Liver (tissue), 9 donors: ENCODE data around the gene CORO2B. TPM values are rescaled to one million over a fixed set of nuclear protein-coding genes. Genes with fewer than 3 reads are reported as not detected.

Source experiments
- DNase-seq: peaks from one replicate; pipeline ENCODE4 v3.0.0-alpha.2; 2017; ENCODE audit warnings: low spot score
- H3K27ac ChIP-seq, 2 donors: one replicate each; pipeline ENCODE4 v1.7.0; 2013; ENCODE audit warnings: inconsistent platforms in 2 of 2, low read length in 2 of 2, control low read depth in 1 of 2, low read depth in 1 of 2, mild to moderate bottlenecking in 1 of 2
- H3K27me3 ChIP-seq, 4 donors: one replicate each; pipeline versions ENCODE4 v1.6.1 to v1.7.0; 2013; ENCODE audit warnings: low read length in 3 of 4, inconsistent platforms in 1 of 4, mild to moderate bottlenecking in 1 of 4, moderate library complexity in 1 of 4; ENCODE audit not compliant: control insufficient read depth in 4 of 4, insufficient read depth in 4 of 4
- H3K36me3 ChIP-seq, 4 donors: one replicate each; pipeline versions ENCODE4 v1.6.1 to v1.7.0; 2013; ENCODE audit warnings: low read length in 3 of 4, mild to moderate bottlenecking in 3 of 4, low read depth in 1 of 4, moderate library complexity in 1 of 4; ENCODE audit not compliant: control insufficient read depth in 4 of 4, insufficient read depth in 3 of 4
- H3K4me1 ChIP-seq, 4 donors: one replicate each; pipeline versions ENCODE4 v1.6.1 to v1.7.0; 2013; ENCODE audit warnings: low read length in 3 of 4, mild to moderate bottlenecking in 3 of 4, moderate library complexity in 1 of 4; ENCODE audit not compliant: control insufficient read depth in 4 of 4, insufficient read depth in 4 of 4
- H3K4me3 ChIP-seq, 3 donors: one replicate each; pipeline versions ENCODE4 v1.6.1 to v1.7.0; 2013; ENCODE audit warnings: low read length in 3 of 3, control low read depth in 1 of 3, low read depth in 1 of 3, mild to moderate bottlenecking in 1 of 3
- H3K9ac ChIP-seq, 2 donors: one replicate each; pipeline ENCODE4 v1.7.0; 2013; ENCODE audit warnings: low read length in 2 of 2, mild to moderate bottlenecking in 2 of 2, moderate library complexity in 2 of 2, control low read depth in 1 of 2, low read depth in 1 of 2
- H3K9me3 ChIP-seq, 4 donors: one replicate each; pipeline versions ENCODE4 v1.6.1 to v1.7.0; 2013; ENCODE audit warnings: low read length in 3 of 4; ENCODE audit not compliant: control insufficient read depth in 4 of 4
- EGR1 ChIP-seq, 2 donors: IDR thresholded peaks; 2 replicates each; pipeline ENCODE4 v1.6.1; 2016 to 2018; ENCODE audit warnings: antibody characterized with exemption in 2 of 2, low read depth in 2 of 2
- FOXA1 ChIP-seq: IDR thresholded peaks from 2 replicates; pipeline ENCODE4 v1.6.1; 2016; ENCODE audit warnings: antibody characterized with exemption
- FOXA2 ChIP-seq: IDR thresholded peaks from 2 replicates; pipeline ENCODE4 v1.6.1; 2016; ENCODE audit warnings: antibody characterized with exemption
- GABPA ChIP-seq, 2 donors: IDR thresholded peaks in 1 of 2; conservative IDR thresholded peaks in 1 of 2; 2 replicates each; pipeline ENCODE4 v1.6.1; 2016; ENCODE audit warnings: antibody characterized with exemption in 2 of 2, mild to moderate bottlenecking in 1 of 2, moderate library complexity in 1 of 2
- HNF4A ChIP-seq, 2 donors: conservative IDR thresholded peaks; 2 replicates each; pipeline ENCODE4 v1.6.1; 2016; ENCODE audit warnings: antibody characterized with exemption in 2 of 2, mild to moderate bottlenecking in 2 of 2
- HNF4G ChIP-seq: IDR thresholded peaks from 2 replicates; pipeline ENCODE4 v1.6.1; 2016; ENCODE audit warnings: antibody characterized with exemption
- JUND ChIP-seq, 2 donors: IDR thresholded peaks; 2 replicates each; pipeline ENCODE4 v1.6.1; 2016; ENCODE audit warnings: antibody characterized with exemption in 2 of 2
- NR2F2 ChIP-seq: IDR thresholded peaks from 2 replicates; pipeline ENCODE4 v1.6.1; 2016; ENCODE audit warnings: antibody characterized with exemption
- RAD21 ChIP-seq, 2 donors: IDR thresholded peaks; 2 replicates each; pipeline ENCODE4 v1.6.1; 2016; ENCODE audit warnings: antibody characterized with exemption in 2 of 2, mild to moderate bottlenecking in 2 of 2
- RXRA ChIP-seq, 2 donors: IDR thresholded peaks; 2 replicates each; pipeline ENCODE4 v1.6.1; 2017 to 2018; ENCODE audit warnings: antibody characterized with exemption in 2 of 2, mild to moderate bottlenecking in 1 of 2
- YY1 ChIP-seq: IDR thresholded peaks from 2 replicates; pipeline ENCODE4 v1.6.1; 2016; ENCODE audit warnings: antibody characterized with exemption, mild to moderate bottlenecking
- WGBS: extraction: QIAGEN DNeasy Blood & Tissue Kit; methylation state at CpG from one replicate; pipeline ENCODE4 v1.1.7; 2013; 5-methylcytosine and 5-hydroxymethylcytosine counted together
- polyA plus RNA-seq, 2 donors: library from polyadenylated mRNA; stranded (reverse) in 1 of 2; unstranded in 1 of 2; fragments of 200-250 nt in 1 of 2; fragments of >200 nt in 1 of 2; fragmentation: Nextera tagmentation in 1 of 2; extraction: Ambion mirVana in 1 of 2; gene quantifications; one replicate each; pipeline versions ENCODE4 v1.2.1 to v1.2.3, GENCODE V29; 2013 to 2015
- total RNA-seq, 2 donors: library from RNA; depleted of rRNA; stranded (reverse); fragments of >200 nt; gene quantifications; one replicate each; pipeline ENCODE4 v1.2.3, GENCODE V29; 2014
- TF ChIP-seq, protein P1 (sequence below): IDR thresholded peaks from 2 replicates; pipeline ENCODE4 v1.6.1; 2016; ENCODE audit warnings: antibody characterized with exemption, mild to moderate bottlenecking
- TF ChIP-seq, protein P2 (sequence below): IDR thresholded peaks from 2 replicates; pipeline ENCODE4 v1.6.1; 2016; ENCODE audit warnings: antibody characterized with exemption
- TF ChIP-seq, protein P3 (sequence below): IDR thresholded peaks from 2 replicates; pipeline ENCODE4 v1.6.1; 2016; ENCODE audit warnings: antibody characterized with exemption
- TF ChIP-seq, protein P4 (sequence below): fragments of 150-350 bp; IDR thresholded peaks from 2 replicates; pipeline ENCODE4 v1.5.1; 2017; ENCODE audit warnings: improper control_type of control experiment, low read depth, low read length; ENCODE audit not compliant: missing input control
- TF ChIP-seq, protein P5 (sequence below): IDR thresholded peaks from 2 replicates; pipeline ENCODE4 v1.6.1; 2016; ENCODE audit warnings: antibody characterized with exemption
- donor health status: healthy.
- donor health status: healthy.
- donor health status: healthy.
- donor health status: healthy.
- donor health status: healthy.

CORO2B gene
- total and polyA plus RNA-seq, 4 donors: 0.15 to 0.65 (median 0.52) TPM

DNA sequence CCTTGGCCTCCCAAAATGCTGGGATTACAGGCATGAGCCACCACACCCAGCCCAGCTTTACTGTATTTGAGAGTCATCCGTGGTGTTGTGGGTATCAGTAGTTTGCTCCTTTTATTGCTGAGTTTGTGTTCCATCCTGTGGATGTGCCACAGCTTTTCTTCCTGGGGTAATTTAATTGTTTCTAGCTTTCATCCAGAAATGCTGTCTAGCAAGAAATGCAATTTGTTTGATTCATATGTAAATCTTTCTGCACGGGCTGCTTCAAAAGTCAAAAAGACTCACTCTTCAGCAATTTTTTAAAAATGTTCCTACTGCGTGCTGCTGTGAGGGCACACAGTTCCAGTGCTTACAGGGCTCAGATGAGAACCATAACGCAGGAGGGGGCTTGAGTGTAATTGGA, 47.1 kb downstream of the CORO2B start (continued):
- TF ChIP-seq, protein P1, sequence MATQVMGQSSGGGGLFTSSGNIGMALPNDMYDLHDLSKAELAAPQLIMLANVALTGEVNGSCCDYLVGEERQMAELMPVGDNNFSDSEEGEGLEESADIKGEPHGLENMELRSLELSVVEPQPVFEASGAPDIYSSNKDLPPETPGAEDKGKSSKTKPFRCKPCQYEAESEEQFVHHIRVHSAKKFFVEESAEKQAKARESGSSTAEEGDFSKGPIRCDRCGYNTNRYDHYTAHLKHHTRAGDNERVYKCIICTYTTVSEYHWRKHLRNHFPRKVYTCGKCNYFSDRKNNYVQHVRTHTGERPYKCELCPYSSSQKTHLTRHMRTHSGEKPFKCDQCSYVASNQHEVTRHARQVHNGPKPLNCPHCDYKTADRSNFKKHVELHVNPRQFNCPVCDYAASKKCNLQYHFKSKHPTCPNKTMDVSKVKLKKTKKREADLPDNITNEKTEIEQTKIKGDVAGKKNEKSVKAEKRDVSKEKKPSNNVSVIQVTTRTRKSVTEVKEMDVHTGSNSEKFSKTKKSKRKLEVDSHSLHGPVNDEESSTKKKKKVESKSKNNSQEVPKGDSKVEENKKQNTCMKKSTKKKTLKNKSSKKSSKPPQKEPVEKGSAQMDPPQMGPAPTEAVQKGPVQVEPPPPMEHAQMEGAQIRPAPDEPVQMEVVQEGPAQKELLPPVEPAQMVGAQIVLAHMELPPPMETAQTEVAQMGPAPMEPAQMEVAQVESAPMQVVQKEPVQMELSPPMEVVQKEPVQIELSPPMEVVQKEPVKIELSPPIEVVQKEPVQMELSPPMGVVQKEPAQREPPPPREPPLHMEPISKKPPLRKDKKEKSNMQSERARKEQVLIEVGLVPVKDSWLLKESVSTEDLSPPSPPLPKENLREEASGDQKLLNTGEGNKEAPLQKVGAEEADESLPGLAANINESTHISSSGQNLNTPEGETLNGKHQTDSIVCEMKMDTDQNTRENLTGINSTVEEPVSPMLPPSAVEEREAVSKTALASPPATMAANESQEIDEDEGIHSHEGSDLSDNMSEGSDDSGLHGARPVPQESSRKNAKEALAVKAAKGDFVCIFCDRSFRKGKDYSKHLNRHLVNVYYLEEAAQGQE: no peak
- no peak for TF ChIP-seq NR2F2

DNA sequence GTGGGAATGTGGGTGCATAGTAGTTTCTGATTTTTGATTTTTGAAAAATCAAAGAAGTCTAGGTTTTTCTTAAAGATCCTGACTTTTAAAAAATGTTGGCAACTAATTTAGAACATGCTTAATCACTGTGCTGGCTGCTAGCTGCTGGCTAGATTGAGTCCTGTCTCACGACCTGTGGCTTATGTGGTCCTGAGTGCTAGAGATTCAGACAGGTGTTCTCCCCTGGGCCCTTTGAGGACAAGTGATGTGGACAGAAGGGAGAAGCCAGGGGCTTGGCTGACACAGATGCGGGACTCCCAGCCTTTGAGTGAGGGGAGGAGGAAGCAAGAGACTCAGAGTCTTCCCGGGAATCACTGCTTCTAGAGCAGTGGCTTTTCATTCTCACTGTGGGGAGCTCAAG, 47.5 kb downstream of the CORO2B start:
- peaks cover 0 to 2% (median 0%) of the 10 kb centered on the region in 4 donors for H3K4me1 ChIP-seq
- DNase-seq: no peak
- no peak overlapping the region for H3K9ac ChIP-seq
- H3K9me3 ChIP-seq: no peaks in the 10 kb centered on the region
- no peak overlapping the region for H3K4me3 ChIP-seq
- TF ChIP-seq FOXA2: no peak
- TF ChIP-seq RXRA (IDR thresholded peaks at IDR 0.05): no peak
- TF ChIP-seq, protein P2, sequence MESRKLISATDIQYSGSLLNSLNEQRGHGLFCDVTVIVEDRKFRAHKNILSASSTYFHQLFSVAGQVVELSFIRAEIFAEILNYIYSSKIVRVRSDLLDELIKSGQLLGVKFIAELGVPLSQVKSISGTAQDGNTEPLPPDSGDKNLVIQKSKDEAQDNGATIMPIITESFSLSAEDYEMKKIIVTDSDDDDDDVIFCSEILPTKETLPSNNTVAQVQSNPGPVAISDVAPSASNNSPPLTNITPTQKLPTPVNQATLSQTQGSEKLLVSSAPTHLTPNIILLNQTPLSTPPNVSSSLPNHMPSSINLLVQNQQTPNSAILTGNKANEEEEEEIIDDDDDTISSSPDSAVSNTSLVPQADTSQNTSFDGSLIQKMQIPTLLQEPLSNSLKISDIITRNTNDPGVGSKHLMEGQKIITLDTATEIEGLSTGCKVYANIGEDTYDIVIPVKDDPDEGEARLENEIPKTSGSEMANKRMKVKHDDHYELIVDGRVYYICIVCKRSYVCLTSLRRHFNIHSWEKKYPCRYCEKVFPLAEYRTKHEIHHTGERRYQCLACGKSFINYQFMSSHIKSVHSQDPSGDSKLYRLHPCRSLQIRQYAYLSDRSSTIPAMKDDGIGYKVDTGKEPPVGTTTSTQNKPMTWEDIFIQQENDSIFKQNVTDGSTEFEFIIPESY: no peak
- TF ChIP-seq, protein P1: no peak
- TF ChIP-seq GABPA (IDR thresholded peaks at IDR 0.05 in 1 of 2, conservative IDR thresholded peaks at IDR 0.05 in 1 of 2): no peak
- TF ChIP-seq NR2F2: no peak
- TF ChIP-seq YY1: no peak
- TF ChIP-seq HNF4A (conservative IDR thresholded peaks at IDR 0.05): no peak
- TF ChIP-seq, protein P3, sequence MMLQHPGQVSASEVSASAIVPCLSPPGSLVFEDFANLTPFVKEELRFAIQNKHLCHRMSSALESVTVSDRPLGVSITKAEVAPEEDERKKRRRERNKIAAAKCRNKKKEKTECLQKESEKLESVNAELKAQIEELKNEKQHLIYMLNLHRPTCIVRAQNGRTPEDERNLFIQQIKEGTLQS: no peak
- no peak for TF ChIP-seq EGR1 (IDR thresholded peaks at IDR 0.05; ENCODE audit: low read depth in 2 of 2)
- TF ChIP-seq RAD21 (IDR thresholded peaks at IDR 0.05): no peak
- TF ChIP-seq FOXA1: no peak
- TF ChIP-seq HNF4G: no peak
- TF ChIP-seq, protein P4, sequence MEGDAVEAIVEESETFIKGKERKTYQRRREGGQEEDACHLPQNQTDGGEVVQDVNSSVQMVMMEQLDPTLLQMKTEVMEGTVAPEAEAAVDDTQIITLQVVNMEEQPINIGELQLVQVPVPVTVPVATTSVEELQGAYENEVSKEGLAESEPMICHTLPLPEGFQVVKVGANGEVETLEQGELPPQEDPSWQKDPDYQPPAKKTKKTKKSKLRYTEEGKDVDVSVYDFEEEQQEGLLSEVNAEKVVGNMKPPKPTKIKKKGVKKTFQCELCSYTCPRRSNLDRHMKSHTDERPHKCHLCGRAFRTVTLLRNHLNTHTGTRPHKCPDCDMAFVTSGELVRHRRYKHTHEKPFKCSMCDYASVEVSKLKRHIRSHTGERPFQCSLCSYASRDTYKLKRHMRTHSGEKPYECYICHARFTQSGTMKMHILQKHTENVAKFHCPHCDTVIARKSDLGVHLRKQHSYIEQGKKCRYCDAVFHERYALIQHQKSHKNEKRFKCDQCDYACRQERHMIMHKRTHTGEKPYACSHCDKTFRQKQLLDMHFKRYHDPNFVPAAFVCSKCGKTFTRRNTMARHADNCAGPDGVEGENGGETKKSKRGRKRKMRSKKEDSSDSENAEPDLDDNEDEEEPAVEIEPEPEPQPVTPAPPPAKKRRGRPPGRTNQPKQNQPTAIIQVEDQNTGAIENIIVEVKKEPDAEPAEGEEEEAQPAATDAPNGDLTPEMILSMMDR: no peak
- no peak for TF ChIP-seq JUND (IDR thresholded peaks at IDR 0.05)
- TF ChIP-seq, protein P5, sequence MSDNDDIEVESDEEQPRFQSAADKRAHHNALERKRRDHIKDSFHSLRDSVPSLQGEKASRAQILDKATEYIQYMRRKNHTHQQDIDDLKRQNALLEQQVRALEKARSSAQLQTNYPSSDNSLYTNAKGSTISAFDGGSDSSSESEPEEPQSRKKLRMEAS: no peak
- H3K27me3 ChIP-seq: peaks cover 0 to 3% (median 0%) of the 10 kb centered on the region in 4 donors
- no peaks in the 10 kb centered on the region for H3K36me3 ChIP-seq
- H3K27ac ChIP-seq: no peak overlapping the region
- 69% methylated on average over 3 of the region's 3 CpGs for WGBS
